ENCODE measurements around the gene PRMT7. TPM values are rescaled to one million over a fixed set of nuclear protein-coding genes. Genes with fewer than 3 reads are reported as not detected.

The PRMT7 gene
- polyA plus RNA-seq, 1 donor (not counting 4 experiments of a cell fraction or from before 2014, with no cell fraction given), result 27.4 TPM

DNA sequence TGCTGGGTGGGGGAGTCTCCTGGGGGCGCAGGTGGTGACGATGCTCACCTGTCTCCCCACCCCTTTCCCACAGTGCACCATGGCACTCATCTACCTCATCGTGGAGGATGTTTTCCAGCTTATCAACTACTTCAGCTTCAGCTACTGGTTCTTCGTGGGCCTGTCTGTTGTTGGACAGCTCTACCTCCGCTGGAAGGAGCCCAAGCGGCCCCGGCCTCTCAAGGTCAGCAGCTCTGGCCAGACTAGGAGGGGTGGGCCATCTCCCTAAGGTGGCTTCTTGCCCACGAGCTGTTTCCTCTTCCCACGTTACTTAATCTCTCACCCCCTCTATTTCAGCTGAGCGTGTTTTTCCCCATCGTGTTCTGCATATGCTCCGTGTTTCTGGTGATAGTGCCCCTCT lies 14.5 kb upstream of the PRMT7 start:
- Histone ChIP-seq H2AFZ (ENCODE audit: control insufficient read depth, low read length) (no peak overlapping the region), H3K9me1 (ENCODE audit: control insufficient read depth, extremely low read depth, insufficient read depth, low read length) (no peaks in the 10 kb centered on the region), H3K9me3 (ENCODE audit: control insufficient read depth, low read depth, low read length) (no peaks in the 10 kb centered on the region), H3K4me2 (ENCODE audit: control insufficient read depth, extremely low read depth, insufficient read depth, low read depth, low read length) (no peak overlapping the region), H3K9ac (ENCODE audit: control insufficient read depth, extremely low read depth, insufficient read depth, low read length) (no peak overlapping the region), H3K4me3 (ENCODE audit: control insufficient read depth in 2 of 3, extremely low read depth in 1 of 3, insufficient read depth in 2 of 3, low read depth in 1 of 3, low read length in 3 of 3) (no peak overlapping the region), H3K36me3 (ENCODE audit: control insufficient read depth in 2 of 2, extremely low read depth in 1 of 2, insufficient read depth in 2 of 2, low read length in 2 of 2) (peaks cover 25 to 57% of the 10 kb centered on the region in 2 experiments), H3K27ac (ENCODE audit: control insufficient read depth, insufficient read depth, low read length) (no peak overlapping the region), H4K20me1 (ENCODE audit: control insufficient read depth, extremely low read depth, insufficient read depth, low read length) (peaks cover 9% of the 10 kb centered on the region), H3K27me3 (ENCODE audit: control insufficient read depth, extremely low read depth, insufficient read depth, low read length) (no peaks in the 10 kb centered on the region), H3K79me2 (ENCODE audit: control insufficient read depth, insufficient read depth, low read length) (no peaks in the 10 kb centered on the region), H3K4me1 (ENCODE audit: control insufficient read depth, extremely low read depth, insufficient read depth, low read length) (peaks cover 35% of the 10 kb centered on the region)
- FAIRE-seq (no peak), DNase-seq (ENCODE audit: low read depth, low spot score) (no peak)
- no peak for TF ChIP-seq EZH2 (IDR thresholded peaks at IDR 0.05; ENCODE audit: low read length)
- TF ChIP-seq, protein P1, sequence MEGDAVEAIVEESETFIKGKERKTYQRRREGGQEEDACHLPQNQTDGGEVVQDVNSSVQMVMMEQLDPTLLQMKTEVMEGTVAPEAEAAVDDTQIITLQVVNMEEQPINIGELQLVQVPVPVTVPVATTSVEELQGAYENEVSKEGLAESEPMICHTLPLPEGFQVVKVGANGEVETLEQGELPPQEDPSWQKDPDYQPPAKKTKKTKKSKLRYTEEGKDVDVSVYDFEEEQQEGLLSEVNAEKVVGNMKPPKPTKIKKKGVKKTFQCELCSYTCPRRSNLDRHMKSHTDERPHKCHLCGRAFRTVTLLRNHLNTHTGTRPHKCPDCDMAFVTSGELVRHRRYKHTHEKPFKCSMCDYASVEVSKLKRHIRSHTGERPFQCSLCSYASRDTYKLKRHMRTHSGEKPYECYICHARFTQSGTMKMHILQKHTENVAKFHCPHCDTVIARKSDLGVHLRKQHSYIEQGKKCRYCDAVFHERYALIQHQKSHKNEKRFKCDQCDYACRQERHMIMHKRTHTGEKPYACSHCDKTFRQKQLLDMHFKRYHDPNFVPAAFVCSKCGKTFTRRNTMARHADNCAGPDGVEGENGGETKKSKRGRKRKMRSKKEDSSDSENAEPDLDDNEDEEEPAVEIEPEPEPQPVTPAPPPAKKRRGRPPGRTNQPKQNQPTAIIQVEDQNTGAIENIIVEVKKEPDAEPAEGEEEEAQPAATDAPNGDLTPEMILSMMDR (optimal IDR thresholded peaks at IDR 0.05 in 1 of 3, IDR thresholded peaks at IDR 0.05 in 1 of 3, conservative IDR thresholded peaks at IDR 0.05 in 1 of 3; ENCODE audit: extremely low read depth in 1 of 3, insufficient read depth in 2 of 3, low read length in 3 of 3), result no peak
- dilution Hi-C loops (cut with MboI; ENCODE audit: extremely low pct_ligation_motif_present, low sequenced_read_pairs), result no loop called here

DNA sequence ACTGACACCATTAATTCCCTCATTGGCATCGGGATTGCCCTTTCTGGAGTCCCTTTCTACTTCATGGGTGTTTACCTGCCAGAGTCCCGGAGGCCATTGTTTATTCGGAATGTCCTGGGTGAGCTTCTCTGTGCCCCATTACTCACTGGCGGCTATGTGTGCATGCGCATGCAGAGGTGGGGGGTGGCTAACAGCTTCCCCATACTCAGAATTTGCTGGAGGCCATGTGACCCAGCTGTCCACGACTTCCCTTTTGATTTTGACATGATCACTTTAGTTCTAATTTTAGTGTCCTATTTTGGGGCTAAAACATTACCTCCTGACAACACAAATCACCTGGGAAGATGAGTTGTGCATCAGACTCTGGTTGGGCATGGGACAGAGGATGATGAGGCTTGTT lies 14.1 kb upstream of the PRMT7 start:
- no peak for FAIRE-seq
- peaks cover 22 to 54% of the 10 kb centered on the region in 2 experiments for H3K36me3 ChIP-seq (ENCODE audit: control insufficient read depth in 2 of 2, extremely low read depth in 1 of 2, insufficient read depth in 2 of 2, low read length in 2 of 2)
- H3K9me1 ChIP-seq (ENCODE audit: control insufficient read depth, extremely low read depth, insufficient read depth, low read length), result no peaks in the 10 kb centered on the region
- H3K9ac ChIP-seq (ENCODE audit: control insufficient read depth, extremely low read depth, insufficient read depth, low read length), result no peak overlapping the region
- H3K79me2 ChIP-seq (ENCODE audit: control insufficient read depth, insufficient read depth, low read length), result no peaks in the 10 kb centered on the region
- DNase-seq (ENCODE audit: low read depth, low spot score), result no peak
- no peak overlapping the region for H2AFZ ChIP-seq (ENCODE audit: control insufficient read depth, low read length)
- TF ChIP-seq, protein P1 (optimal IDR thresholded peaks at IDR 0.05 in 1 of 3, IDR thresholded peaks at IDR 0.05 in 1 of 3, conservative IDR thresholded peaks at IDR 0.05 in 1 of 3; ENCODE audit: extremely low read depth in 1 of 3, insufficient read depth in 2 of 3, low read length in 3 of 3), result no peak
- no peak for TF ChIP-seq EZH2 (IDR thresholded peaks at IDR 0.05; ENCODE audit: low read length)
- no peaks in the 10 kb centered on the region for H3K27me3 ChIP-seq (ENCODE audit: control insufficient read depth, extremely low read depth, insufficient read depth, low read length)
- dilution Hi-C loops (cut with MboI; ENCODE audit: extremely low pct_ligation_motif_present, low sequenced_read_pairs), result no loop called here
- H3K4me1 ChIP-seq (ENCODE audit: control insufficient read depth, extremely low read depth, insufficient read depth, low read length), result peaks cover 35% of the 10 kb centered on the region
- no peak overlapping the region for H3K4me2 ChIP-seq (ENCODE audit: control insufficient read depth, extremely low read depth, insufficient read depth, low read depth, low read length)
- no peak overlapping the region for H3K27ac ChIP-seq (ENCODE audit: control insufficient read depth, insufficient read depth, low read length)
- H3K4me3 ChIP-seq (ENCODE audit: control insufficient read depth in 2 of 3, extremely low read depth in 1 of 3, insufficient read depth in 2 of 3, low read depth in 1 of 3, low read length in 3 of 3), result no peak overlapping the region
- no peaks in the 10 kb centered on the region for H3K9me3 ChIP-seq (ENCODE audit: control insufficient read depth, low read depth, low read length)
- H4K20me1 ChIP-seq (ENCODE audit: control insufficient read depth, extremely low read depth, insufficient read depth, low read length), result peaks cover 9% of the 10 kb centered on the region

Data from keratinocyte (primary cell).